Loucy (cell line): Measurements from ENCODE around the gene MSH2.

Source experiments
- H2AFZ ChIP-seq: fragments of 200-600 bp; sonication (generic); 2 replicates; pipeline ENCODE4 v1.6.0; 2016; ENCODE audit warnings: antibody characterized with exemption, mild to moderate bottlenecking, low read length, moderate library complexity
- H3F3A ChIP-seq: fragments of 200-600 bp; 2 replicates; pipeline ENCODE4 v1.6.0; 2016; ENCODE audit warnings: antibody characterized with exemption, low read depth, mild to moderate bottlenecking
- H3K27me3 ChIP-seq: fragments of 200-600 bp; sonication (generic); 2 replicates; pipeline ENCODE4 v1.6.1; 2014; ENCODE audit warnings: low read length, mild to moderate bottlenecking; ENCODE audit not compliant: insufficient read depth, poor library complexity, severe bottlenecking
- H3K36me3 ChIP-seq: fragments of 200-600 bp; sonication (generic); 2 replicates; pipeline ENCODE4 v1.6.1; 2016; ENCODE audit warnings: low read length; ENCODE audit not compliant: insufficient read depth
- H3K4me1 ChIP-seq: fragments of 200-600 bp; sonication (generic); 2 replicates; pipeline ENCODE4 v1.5.1; 2014; ENCODE audit warnings: low read length, mild to moderate bottlenecking; ENCODE audit not compliant: insufficient read depth, poor library complexity, severe bottlenecking
- H3K4me2 ChIP-seq: fragments of 200-600 bp; sonication (generic); 2 replicates; pipeline ENCODE4 v1.6.0; 2014; ENCODE audit warnings: antibody characterized with exemption, low read length, low read depth, mild to moderate bottlenecking; ENCODE audit not compliant: poor library complexity, severe bottlenecking
- H3K4me3 ChIP-seq: fragments of 200-600 bp; sonication (generic); 2 replicates; pipeline ENCODE4 v1.5.1; 2014; ENCODE audit warnings: low read length, mild to moderate bottlenecking, mixed read lengths; ENCODE audit not compliant: poor library complexity, severe bottlenecking
- H3K79me2 ChIP-seq: fragments of 200-600 bp; sonication (generic); 2 replicates; pipeline ENCODE4 v1.6.1; 2014; ENCODE audit warnings: low read length; ENCODE audit not compliant: insufficient read depth
- H3K9ac ChIP-seq: fragments of 200-600 bp; sonication (generic); 2 replicates; pipeline ENCODE4 v1.6.0; 2014; ENCODE audit warnings: mild to moderate bottlenecking, low read depth, low read length, moderate library complexity; ENCODE audit not compliant: poor library complexity, severe bottlenecking
- H3K9me2 ChIP-seq: fragments of 200-600 bp; sonication (generic); replicated peaks from 2 replicates; pipeline ENCODE4 v1.6.1; 2016; ENCODE audit warnings: low read depth, low read length, mixed read lengths
- H3K9me3 ChIP-seq: fragments of 200-600 bp; sonication (generic); 2 replicates; pipeline ENCODE4 v1.6.1; 2014; ENCODE audit warnings: mild to moderate bottlenecking, antibody characterized with exemption, low read length, low read depth; ENCODE audit not compliant: insufficient read depth
- H4K20me1 ChIP-seq: fragments of 200-600 bp; sonication (generic); 2 replicates; pipeline ENCODE4 v1.6.0; 2014; ENCODE audit warnings: antibody characterized with exemption, low read length, mild to moderate bottlenecking; ENCODE audit not compliant: insufficient read depth, poor library complexity, severe bottlenecking
- CTCF ChIP-seq: fragments of 200-600 bp; sonication (generic); conservative IDR thresholded peaks from 2 replicates; pipeline ENCODE4 v1.5.1; 2014; ENCODE audit warnings: mild to moderate bottlenecking, antibody characterized with exemption, low read length
- EZH2phosphoT487 ChIP-seq: fragments of 200-600 bp; IDR thresholded peaks from 2 replicates; pipeline ENCODE4 v1.6.1; 2018; ENCODE audit warnings: antibody characterized with exemption, mild to moderate bottlenecking, moderate library complexity, borderline replicate concordance

MSH2 gene

GRCh38 chr2:47521666-47522285, 118.8 kb downstream of the MSH2 start:
- Histone ChIP-seq H4K20me1 (no peaks in the 10 kb centered on the region), H3K4me2 (peak overlapping the region; percentile 55), H3K36me3 (no peaks in the 10 kb centered on the region), H3K4me1 (peaks cover 44% of the 10 kb centered on the region), H3K9ac (no peak overlapping the region), H3K27me3 (no peaks in the 10 kb centered on the region), H3K9me2 (no peaks in the 10 kb centered on the region), H3K79me2 (no peaks in the 10 kb centered on the region), H3K4me3 (no peak overlapping the region), H3K9me3 (no peaks in the 10 kb centered on the region), H2AFZ (no peak overlapping the region), H3F3A (no peaks in the 10 kb centered on the region)
- TF ChIP-seq CTCF = no peak
- no peak for TF ChIP-seq EZH2phosphoT487

GRCh38 chr2:47525167-47525566, 122.2 kb downstream of the MSH2 start:
- Histone ChIP-seq H3F3A (no peaks in the 10 kb centered on the region), H3K9me3 (no peaks in the 10 kb centered on the region), H3K9ac (no peak overlapping the region), H3K9me2 (no peaks in the 10 kb centered on the region), H3K4me2 (no peak overlapping the region), H3K27me3 (no peaks in the 10 kb centered on the region), H3K79me2 (no peaks in the 10 kb centered on the region), H3K36me3 (no peaks in the 10 kb centered on the region), H3K4me3 (no peak overlapping the region), H4K20me1 (no peaks in the 10 kb centered on the region), H2AFZ (no peak overlapping the region), H3K4me1 (peaks cover 14% of the 10 kb centered on the region)
- no peak for TF ChIP-seq CTCF
- no peak for TF ChIP-seq EZH2phosphoT487

- Histone ChIP-seq H3K4me1 (peaks cover 3% of the 10 kb centered on the region), H4K20me1 (no peaks in the 10 kb centered on the region)
Measured at GRCh38 chr2:47528455-47528854, 125.5 kb downstream of the MSH2 start.

More at GRCh38 chr2:47528455-47528854, 125.5 kb downstream of the MSH2 start:
- Histone ChIP-seq H3K9me2 (no peaks in the 10 kb centered on the region), H3K36me3 (no peaks in the 10 kb centered on the region), H3K79me2 (no peaks in the 10 kb centered on the region), H3K4me2 (no peak overlapping the region), H3K9ac (no peak overlapping the region), H2AFZ (no peak overlapping the region), H3K27me3 (no peaks in the 10 kb centered on the region), H3K4me3 (no peak overlapping the region), H3K9me3 (no peaks in the 10 kb centered on the region), H3F3A (no peaks in the 10 kb centered on the region)
- TF ChIP-seq CTCF = no peak
